Measurements from ENCODE around the gene NCKAP1. TPM values are rescaled to one million over a fixed set of nuclear protein-coding genes. Genes with fewer than 3 reads are reported as not detected.
"Not testable (repeated sequence)": the region's sequence is repeated elsewhere in the genome, so short reads cannot be mapped to it uniquely, and the experiment has no call there.

NCKAP1 gene
- total RNA-seq, 1 donor from 2014 or later = 116 TPM

- no peaks in the 10 kb centered on the region for H3K36me3 Mint-ChIP-seq (ENCODE audit: unreplicated experiment)
These were observed 142.5 kb downstream of the NCKAP1 start for GRCh38 chr2:182895798-182896197.

GRCh38 chr2:182895169-182895568 lies 143.1 kb downstream of the NCKAP1 start:
- Mint-ChIP-seq H3K27me3 (ENCODE audit: unreplicated experiment) (no peaks in the 10 kb centered on the region), H3K4me1 (ENCODE audit: low read depth, unreplicated experiment) (peaks cover 11% of the 10 kb centered on the region), H3K27ac (ENCODE audit: unreplicated experiment) (no peak overlapping the region), H3K9me3 (ENCODE audit: unreplicated experiment) (peaks cover 7% of the 10 kb centered on the region), H3K4me3 (ENCODE audit: unreplicated experiment) (no peak overlapping the region), H3K36me3 (ENCODE audit: unreplicated experiment) (no peaks in the 10 kb centered on the region)
- TF ChIP-seq CTCF (IDR thresholded peaks at IDR 0.05; ENCODE audit: partially characterized antibody, unreplicated experiment) = no peak
- DNase-seq = no peak

More at GRCh38 chr2:182895798-182896197, 142.5 kb downstream of the NCKAP1 start:
- H3K27me3 Mint-ChIP-seq (ENCODE audit: unreplicated experiment) = no peaks in the 10 kb centered on the region
- DNase-seq = no peak
- peaks cover 11% of the 10 kb centered on the region for H3K4me1 Mint-ChIP-seq (ENCODE audit: low read depth, unreplicated experiment)
- H3K4me3 Mint-ChIP-seq (ENCODE audit: unreplicated experiment) = no peak overlapping the region
- TF ChIP-seq CTCF (IDR thresholded peaks at IDR 0.05; ENCODE audit: partially characterized antibody, unreplicated experiment) = no peak
- no peak overlapping the region for H3K27ac Mint-ChIP-seq (ENCODE audit: unreplicated experiment)
- H3K9me3 Mint-ChIP-seq (ENCODE audit: unreplicated experiment) = peaks cover 7% of the 10 kb centered on the region

- DNase-seq = no peak
- peaks cover 11% of the 10 kb centered on the region for H3K4me1 Mint-ChIP-seq (ENCODE audit: low read depth, unreplicated experiment)
- H3K27ac Mint-ChIP-seq (ENCODE audit: unreplicated experiment) = no peak overlapping the region
- no peak for TF ChIP-seq CTCF (IDR thresholded peaks at IDR 0.05; ENCODE audit: partially characterized antibody, unreplicated experiment)
- no peaks in the 10 kb centered on the region for H3K36me3 Mint-ChIP-seq (ENCODE audit: unreplicated experiment)
- no peaks in the 10 kb centered on the region for H3K27me3 Mint-ChIP-seq (ENCODE audit: unreplicated experiment)
- peaks cover 7% of the 10 kb centered on the region for H3K9me3 Mint-ChIP-seq (ENCODE audit: unreplicated experiment)
- H3K4me3 Mint-ChIP-seq (ENCODE audit: unreplicated experiment) = no peak overlapping the region
These were observed 144.1 kb downstream of the NCKAP1 start for GRCh38 chr2:182894174-182894573.

- no peak for DNase-seq
- Mint-ChIP-seq H3K36me3 (ENCODE audit: unreplicated experiment) (no peaks in the 10 kb centered on the region), H3K9me3 (ENCODE audit: unreplicated experiment) (peaks cover 7% of the 10 kb centered on the region), H3K27me3 (ENCODE audit: unreplicated experiment) (no peaks in the 10 kb centered on the region), H3K27ac (ENCODE audit: unreplicated experiment) (peak overlapping the region; percentile 28), H3K4me3 (ENCODE audit: unreplicated experiment) (no peak overlapping the region), H3K4me1 (ENCODE audit: low read depth, unreplicated experiment) (peaks cover 11% of the 10 kb centered on the region)
- no peak for TF ChIP-seq CTCF (IDR thresholded peaks at IDR 0.05; ENCODE audit: partially characterized antibody, unreplicated experiment)
These were observed 144.6 kb downstream of the NCKAP1 start for GRCh38 chr2:182893666-182894065.

- not testable (repeated sequence) for H3K27ac Mint-ChIP-seq (ENCODE audit: unreplicated experiment); DNase-seq; H3K27me3 Mint-ChIP-seq (ENCODE audit: unreplicated experiment); H3K4me3 Mint-ChIP-seq (ENCODE audit: unreplicated experiment); H3K36me3 Mint-ChIP-seq (ENCODE audit: unreplicated experiment); H3K9me3 Mint-ChIP-seq (ENCODE audit: unreplicated experiment)
- peaks cover 11% of the 10 kb centered on the region for H3K4me1 Mint-ChIP-seq (ENCODE audit: low read depth, unreplicated experiment)
These were observed 145.2 kb downstream of the NCKAP1 start for GRCh38 chr2:182893035-182893434.

- no peak for DNase-seq
- H3K36me3 Mint-ChIP-seq (ENCODE audit: unreplicated experiment) = no peaks in the 10 kb centered on the region
- H3K27me3 Mint-ChIP-seq (ENCODE audit: unreplicated experiment) = peaks cover 3% of the 10 kb centered on the region
- TF ChIP-seq CTCF (IDR thresholded peaks at IDR 0.05; ENCODE audit: partially characterized antibody, unreplicated experiment) = no peak
- H3K4me3 Mint-ChIP-seq (ENCODE audit: unreplicated experiment) = no peak overlapping the region
- no peak overlapping the region for H3K27ac Mint-ChIP-seq (ENCODE audit: unreplicated experiment)
- H3K9me3 Mint-ChIP-seq (ENCODE audit: unreplicated experiment) = peaks cover 2% of the 10 kb centered on the region
- peaks cover 2% of the 10 kb centered on the region for H3K4me1 Mint-ChIP-seq (ENCODE audit: low read depth, unreplicated experiment)
These were observed 146.6 kb downstream of the NCKAP1 start for GRCh38 chr2:182891611-182892010.
